Suprapubic skin (tissue), 4 donors: ENCODE results near the gene UGGT1. TPM values are rescaled to one million over a fixed set of nuclear protein-coding genes. Genes with fewer than 3 reads are reported as not detected.

Experiments used
- DNase-seq, 2 donors: peaks; one replicate each; pipeline ENCODE4 v3.0.0-alpha.2; 2019; ENCODE audit warnings: low spot score in 2 of 2
- H3K27ac ChIP-seq: fragments of 200-600 bp; sonication (generic); one replicate; pipeline ENCODE4 v1.5.1; 2019
- H3K27me3 ChIP-seq: fragments of 200-600 bp; sonication (generic); one replicate; pipeline ENCODE4 v1.5.1; 2019
- H3K36me3 ChIP-seq: fragments of 200-600 bp; sonication (generic); one replicate; pipeline ENCODE4 v1.5.1; 2019
- H3K4me1 ChIP-seq: fragments of 200-600 bp; sonication (generic); one replicate; pipeline ENCODE4 v1.5.1; 2019
- H3K4me3 ChIP-seq: fragments of 200-600 bp; sonication (generic); one replicate; pipeline ENCODE4 v1.5.1; 2019; ENCODE audit warnings: mild to moderate bottlenecking
- H3K9me3 ChIP-seq: fragments of 200-600 bp; sonication (generic); one replicate; pipeline ENCODE4 v1.5.1; 2019
- EP300 ChIP-seq: sonication (generic); formaldehyde crosslinking; IDR thresholded peaks from one replicate; pipeline ENCODE4 v1.6.1; 2017; ENCODE audit warnings: antibody characterized with exemption
- POLR2A ChIP-seq, 2 donors: fragments of 450-650 bp; IDR thresholded peaks; one replicate each; pipeline ENCODE4 v1.6.1; 2017; ENCODE audit warnings: antibody characterized with exemption in 2 of 2, mild to moderate bottlenecking in 2 of 2, moderate library complexity in 2 of 2
- POLR2AphosphoS5 ChIP-seq, 3 donors: sonication (generic); formaldehyde crosslinking; IDR thresholded peaks; one replicate each; pipeline ENCODE4 v1.6.1; 2017; ENCODE audit warnings: antibody characterized with exemption in 3 of 3
- WGBS: methylation state at CpG from one replicate; pipeline ENCODE4 v1.1.5; 2018; 5-methylcytosine and 5-hydroxymethylcytosine counted together
- total RNA-seq, 4 donors: library from RNA; depleted of rRNA; stranded (reverse); fragments of >200 nt; gene quantifications; one replicate each; pipeline ENCODE4 v1.1.0, GENCODE V29; 2016
- TF ChIP-seq, protein P1 (sequence below), 2 donors: fragments of 200-600 bp in 1 of 2; fragments of 450-650 bp in 1 of 2; sonication (generic) in 1 of 2; IDR thresholded peaks; one replicate each; pipeline ENCODE4 v1.5.1; 2016 to 2019; ENCODE audit warnings: antibody characterized with exemption in 2 of 2, mild to moderate bottlenecking in 1 of 2, moderate library complexity in 1 of 2

The UGGT1 gene
- total RNA-seq, 4 donors from 2014 or later, result 31.3 to 34.6 (median 32.8) TPM

DNA sequence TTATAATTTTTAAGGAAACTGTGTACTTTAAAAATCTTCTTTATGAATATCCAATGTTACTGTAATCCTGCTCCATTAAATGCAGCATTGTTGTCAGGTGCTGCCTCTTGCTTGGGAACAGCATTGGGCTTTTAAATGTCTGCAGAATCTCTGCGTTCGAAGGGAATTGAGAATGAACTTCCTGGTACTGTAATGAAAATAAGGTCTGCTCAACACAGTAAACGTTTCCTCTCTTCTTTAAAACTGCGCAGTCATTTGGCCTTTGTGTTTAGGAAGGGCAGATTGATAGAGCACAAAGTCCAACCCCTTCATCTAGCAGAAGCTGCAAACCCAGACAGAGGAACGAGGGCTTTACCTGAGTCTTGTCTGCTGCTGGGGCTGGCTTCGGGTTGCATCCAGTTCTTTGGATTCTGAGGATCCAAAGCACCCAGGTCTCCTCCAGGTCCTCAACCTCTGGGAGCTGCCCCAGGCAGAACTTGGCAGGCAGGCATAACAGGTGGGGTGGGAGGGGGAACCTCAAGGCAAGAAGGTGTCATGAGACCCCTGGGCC lies 104.5 kb downstream of the UGGT1 start:
- peaks cover 4% of the 10 kb centered on the region for H3K4me1 ChIP-seq
- no peak for DNase-seq
- H3K27ac ChIP-seq, result no peak overlapping the region
- H3K9me3 ChIP-seq, result no peaks in the 10 kb centered on the region
- peaks cover 9% of the 10 kb centered on the region for H3K36me3 ChIP-seq
- 93% methylated on average over 6 of the region's 6 CpGs for WGBS
- H3K4me3 ChIP-seq, result no peak overlapping the region
- no peaks in the 10 kb centered on the region for H3K27me3 ChIP-seq
- TF ChIP-seq POLR2A (IDR thresholded peaks at IDR 0.05), result no peak
- TF ChIP-seq POLR2AphosphoS5 (IDR thresholded peaks at IDR 0.05), result no peak
- TF ChIP-seq, protein P1, sequence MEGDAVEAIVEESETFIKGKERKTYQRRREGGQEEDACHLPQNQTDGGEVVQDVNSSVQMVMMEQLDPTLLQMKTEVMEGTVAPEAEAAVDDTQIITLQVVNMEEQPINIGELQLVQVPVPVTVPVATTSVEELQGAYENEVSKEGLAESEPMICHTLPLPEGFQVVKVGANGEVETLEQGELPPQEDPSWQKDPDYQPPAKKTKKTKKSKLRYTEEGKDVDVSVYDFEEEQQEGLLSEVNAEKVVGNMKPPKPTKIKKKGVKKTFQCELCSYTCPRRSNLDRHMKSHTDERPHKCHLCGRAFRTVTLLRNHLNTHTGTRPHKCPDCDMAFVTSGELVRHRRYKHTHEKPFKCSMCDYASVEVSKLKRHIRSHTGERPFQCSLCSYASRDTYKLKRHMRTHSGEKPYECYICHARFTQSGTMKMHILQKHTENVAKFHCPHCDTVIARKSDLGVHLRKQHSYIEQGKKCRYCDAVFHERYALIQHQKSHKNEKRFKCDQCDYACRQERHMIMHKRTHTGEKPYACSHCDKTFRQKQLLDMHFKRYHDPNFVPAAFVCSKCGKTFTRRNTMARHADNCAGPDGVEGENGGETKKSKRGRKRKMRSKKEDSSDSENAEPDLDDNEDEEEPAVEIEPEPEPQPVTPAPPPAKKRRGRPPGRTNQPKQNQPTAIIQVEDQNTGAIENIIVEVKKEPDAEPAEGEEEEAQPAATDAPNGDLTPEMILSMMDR (IDR thresholded peaks at IDR 0.05), result no peak
- TF ChIP-seq EP300, result no peak

DNA sequence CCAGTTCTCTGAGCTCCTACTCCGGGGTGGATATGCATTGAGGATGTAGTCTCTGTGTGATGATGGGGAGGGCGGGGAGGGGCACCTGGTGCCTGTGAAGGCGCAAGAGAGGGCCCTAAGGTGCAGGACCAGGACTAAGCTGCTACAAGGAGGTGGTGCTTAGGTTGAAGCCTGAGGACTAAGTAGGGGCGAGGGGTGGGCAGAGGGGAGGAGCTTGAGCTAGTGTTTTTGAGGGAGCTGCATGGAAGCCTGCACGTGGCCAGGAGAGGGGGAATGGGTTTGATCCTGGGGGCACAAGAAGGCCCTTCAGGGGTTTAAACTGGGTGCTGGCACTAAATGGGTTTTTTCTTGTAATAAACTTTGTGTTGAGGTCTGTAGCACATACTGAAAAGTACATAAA lies 105.0 kb downstream of the UGGT1 start:
- DNase-seq, result no peak
- Histone ChIP-seq H3K4me3 (no peak overlapping the region), H3K27me3 (no peaks in the 10 kb centered on the region), H3K4me1 (peaks cover 4% of the 10 kb centered on the region), H3K36me3 (peaks cover 3% of the 10 kb centered on the region), H3K9me3 (no peaks in the 10 kb centered on the region), H3K27ac (no peak overlapping the region)
- TF ChIP-seq, protein P1 (IDR thresholded peaks at IDR 0.05), result no peak
- TF ChIP-seq EP300 (no peak), POLR2A (IDR thresholded peaks at IDR 0.05) (no peak), POLR2AphosphoS5 (IDR thresholded peaks at IDR 0.05) (no peak)
- 85% methylated on average over 5 of the region's 5 CpGs for WGBS

DNA sequence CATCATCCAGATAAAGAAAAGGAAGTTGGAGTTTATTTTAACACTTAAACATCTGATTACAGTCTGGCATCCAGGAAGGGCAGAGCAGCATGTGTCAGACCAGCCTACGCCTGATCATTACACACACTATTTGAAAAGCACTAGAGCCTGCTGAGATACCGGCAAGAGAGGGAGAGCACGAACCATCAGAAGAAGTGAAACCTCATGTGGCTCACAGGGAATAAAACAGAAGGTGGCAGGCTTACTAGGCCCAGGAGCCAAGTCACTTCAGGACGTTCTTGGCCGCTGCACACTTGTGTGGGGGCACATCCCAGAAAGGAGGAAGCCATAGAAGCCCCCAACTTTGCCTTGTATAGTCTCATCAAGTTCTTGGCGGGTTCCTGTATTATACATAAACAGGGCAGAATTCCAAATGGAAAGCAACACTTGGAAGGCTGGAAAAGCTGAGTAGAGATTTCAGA lies 105.5 kb downstream of the UGGT1 start:
- Histone ChIP-seq H3K27ac (no peak overlapping the region), H3K4me3 (no peak overlapping the region)
- DNase-seq, result no peak

DNA sequence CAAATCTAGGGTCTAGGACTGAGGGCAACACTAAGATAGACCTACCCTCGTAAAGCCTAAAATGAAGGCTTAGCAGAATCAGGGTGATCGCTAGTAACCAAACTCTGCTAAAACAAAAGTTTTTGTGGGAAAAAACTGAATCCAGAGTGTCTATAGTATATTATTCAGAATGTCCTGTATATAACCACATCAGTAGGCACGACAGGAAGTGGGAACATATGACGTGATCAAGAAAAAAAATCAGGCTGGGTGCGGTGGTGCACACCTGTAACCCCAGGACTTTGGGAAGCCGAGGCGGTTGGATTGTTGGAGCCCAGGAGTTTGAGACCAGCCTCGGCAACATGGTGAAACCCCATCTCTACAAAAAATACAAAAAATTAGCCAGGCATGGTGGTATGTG lies 106.1 kb downstream of the UGGT1 start:
- peaks cover 4% of the 10 kb centered on the region for H3K4me1 ChIP-seq
- H3K9me3 ChIP-seq, result no peaks in the 10 kb centered on the region
- no peaks in the 10 kb centered on the region for H3K27me3 ChIP-seq
- DNase-seq, result no peak
- WGBS, result 86% methylated on average over 8 of the region's 8 CpGs
- H3K36me3 ChIP-seq, result peaks cover 2% of the 10 kb centered on the region
- no peak for TF ChIP-seq POLR2AphosphoS5 (IDR thresholded peaks at IDR 0.05)
- no peak overlapping the region for H3K4me3 ChIP-seq
- H3K27ac ChIP-seq, result no peak overlapping the region

More for the DNA sequence above, 105.5 kb downstream of the UGGT1 start:
- TF ChIP-seq EP300 (no peak), POLR2AphosphoS5 (IDR thresholded peaks at IDR 0.05) (no peak), POLR2A (IDR thresholded peaks at IDR 0.05) (no peak)
- TF ChIP-seq, protein P1 (IDR thresholded peaks at IDR 0.05), result no peak
- Histone ChIP-seq H3K27me3 (no peaks in the 10 kb centered on the region), H3K4me1 (peaks cover 4% of the 10 kb centered on the region), H3K36me3 (peaks cover 2% of the 10 kb centered on the region), H3K9me3 (no peaks in the 10 kb centered on the region)
- 52% methylated on average over 5 of the region's 6 CpGs for WGBS

DNA sequence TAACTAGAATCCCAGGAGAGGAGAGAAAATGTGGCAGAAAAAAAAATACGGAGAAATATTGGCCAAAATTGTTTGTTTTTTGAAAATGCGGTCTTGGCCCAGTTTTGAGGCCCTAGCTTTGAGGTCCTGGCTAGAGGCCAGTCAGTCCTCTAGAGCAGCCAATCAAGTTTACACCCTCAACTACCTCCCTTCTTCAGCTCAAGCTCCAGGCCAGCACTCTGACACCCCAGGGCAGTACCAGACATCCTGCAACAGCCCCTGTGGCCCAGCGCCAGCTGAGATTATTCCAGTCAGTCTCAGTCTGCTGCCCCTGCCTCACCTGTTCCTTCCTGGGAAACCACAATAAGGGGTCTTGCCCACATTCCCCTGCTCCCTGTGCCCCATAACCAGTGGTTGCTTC lies 107.7 kb downstream of the UGGT1 start:
- peaks cover 4% of the 10 kb centered on the region for H3K4me1 ChIP-seq
- no peaks in the 10 kb centered on the region for H3K27me3 ChIP-seq
- TF ChIP-seq POLR2AphosphoS5 (IDR thresholded peaks at IDR 0.05) (no peak), EP300 (no peak), POLR2A (IDR thresholded peaks at IDR 0.05) (no peak)
- TF ChIP-seq, protein P1 (IDR thresholded peaks at IDR 0.05), result no peak
- 47% methylated on average over 3 of the region's 3 CpGs for WGBS
- H3K9me3 ChIP-seq, result no peaks in the 10 kb centered on the region
- H3K36me3 ChIP-seq, result no peaks in the 10 kb centered on the region
- H3K4me3 ChIP-seq, result no peak overlapping the region
- no peak for DNase-seq
- H3K27ac ChIP-seq, result no peak overlapping the region

DNA sequence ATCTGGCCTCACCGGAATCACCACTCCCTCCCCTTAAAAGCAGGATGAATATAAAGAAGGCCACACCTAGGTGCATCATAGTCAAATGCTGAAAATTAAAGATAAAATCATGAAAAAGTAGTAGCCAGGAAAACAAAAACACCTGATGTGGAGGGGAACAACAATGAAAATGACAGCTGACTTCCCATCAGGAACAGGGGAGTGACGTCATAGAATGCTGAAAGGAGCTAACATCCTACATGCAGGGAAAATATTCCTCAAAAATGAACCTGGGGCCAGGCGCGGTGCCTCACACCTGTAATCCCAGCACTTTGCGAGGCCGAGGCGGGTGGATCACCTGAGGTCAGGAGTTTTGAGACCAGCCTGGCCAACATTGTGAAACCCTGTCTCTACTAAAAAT lies 108.1 kb downstream of the UGGT1 start:
- peaks cover 4% of the 10 kb centered on the region for H3K4me1 ChIP-seq
- H3K36me3 ChIP-seq, result no peaks in the 10 kb centered on the region
- DNase-seq, result no peak
- H3K9me3 ChIP-seq, result no peaks in the 10 kb centered on the region
- no peak overlapping the region for H3K4me3 ChIP-seq
- WGBS, result 77% methylated on average over 7 of the region's 7 CpGs
- no peak overlapping the region for H3K27ac ChIP-seq
- no peaks in the 10 kb centered on the region for H3K27me3 ChIP-seq
- TF ChIP-seq POLR2A (IDR thresholded peaks at IDR 0.05) (no peak), POLR2AphosphoS5 (IDR thresholded peaks at IDR 0.05) (no peak), EP300 (no peak)
- TF ChIP-seq, protein P1 (IDR thresholded peaks at IDR 0.05), result no peak
